ENCODE measurements around the gene GLRA2.

The GLRA2 gene

GRCh38 chrX:14700982-14701381 is 171.6 kb downstream of the GLRA2 start:
- no peak for DNase-seq (ENCODE audit: low read depth in 2 of 2)

- DNase-seq (ENCODE audit: low read depth in 2 of 2), result no peak
Measured at GRCh38 chrX:14702145-14702544, 172.8 kb downstream of the GLRA2 start.

GRCh38 chrX:14712096-14712495 is 182.8 kb downstream of the GLRA2 start:
- DNase-seq (ENCODE audit: low read depth in 2 of 2), result no peak

- no peak for DNase-seq (ENCODE audit: low read depth in 2 of 2)
Measured at GRCh38 chrX:14717949-14718348, 188.6 kb downstream of the GLRA2 start.

- DNase-seq (ENCODE audit: low read depth in 2 of 2), result no peak
Measured at GRCh38 chrX:14718403-14718802, 189.1 kb downstream of the GLRA2 start.

GRCh38 chrX:14729058-14729457 is 199.7 kb downstream of the GLRA2 start:
- no peak for DNase-seq (ENCODE audit: low read depth in 2 of 2)

- no peak for DNase-seq (ENCODE audit: low read depth in 2 of 2)
Measured at GRCh38 chrX:14738643-14739042, 209.3 kb downstream of the GLRA2 start.

GRCh38 chrX:14753441-14753840 is 224.1 kb downstream of the GLRA2 start:
- DNase-seq (ENCODE audit: low read depth in 2 of 2), result no peak

GRCh38 chrX:14758029-14758491 is 228.7 kb downstream of the GLRA2 start:
- DNase-seq (ENCODE audit: low read depth in 2 of 2), result no peak

GRCh38 chrX:14775416-14775815 is 246.1 kb downstream of the GLRA2 start:
- no peak for DNase-seq (ENCODE audit: low read depth in 2 of 2)

GRCh38 chrX:14776901-14777300 is 247.6 kb downstream of the GLRA2 start:
- no peak for DNase-seq (ENCODE audit: low read depth in 2 of 2)

GRCh38 chrX:14777525-14777924 is 248.2 kb downstream of the GLRA2 start:
- no peak for DNase-seq (ENCODE audit: low read depth in 2 of 2)

GRCh38 chrX:14779580-14779979 is 250.2 kb downstream of the GLRA2 start:
- no peak for DNase-seq (ENCODE audit: low read depth in 2 of 2)

Data from stimulated activated CD4-positive, alpha-beta T cell treated with anti-CD3 and anti-CD28 coated beads, Interleukin-15, amount 100 ng/mL, for 48 hours (primary cell).